ENCODE results near the gene CPLANE2. TPM values are rescaled to one million over a fixed set of nuclear protein-coding genes. Genes with fewer than 3 reads are reported as not detected.

Gene CPLANE2
- total and polyA plus RNA-seq, 2 of the 4 experiments (the other 2 are of a cell fraction), result 3.2 to 5.8 TPM

DNA sequence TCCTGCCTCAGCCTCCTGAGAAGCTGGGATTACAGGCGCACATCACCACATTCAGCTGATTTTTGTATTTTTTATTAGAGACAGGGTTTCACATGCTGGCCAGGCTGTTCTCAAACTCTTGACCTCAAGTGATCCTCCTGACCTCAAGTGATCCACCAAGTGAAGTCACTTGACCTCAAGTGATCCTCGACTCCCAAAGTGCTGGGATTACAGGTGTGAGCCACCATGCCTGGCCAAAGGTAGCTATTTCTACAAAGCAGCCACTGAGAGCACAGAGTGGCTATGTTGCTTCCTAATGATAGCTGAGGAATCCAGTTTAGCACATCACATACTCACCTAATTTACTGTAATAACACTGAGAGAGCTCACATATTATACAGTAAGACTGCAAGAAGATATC lies 44.8 kb upstream of the CPLANE2 start:
- Histone ChIP-seq H4K91ac (ENCODE audit: insufficient read depth, low read depth, low read length) (no peak overlapping the region), H4K8ac (ENCODE audit: low read depth in 2 of 2, low read length in 2 of 2) (no peak overlapping the region), H3K9ac (ENCODE audit: low read depth, low read length) (no peak overlapping the region), H2BK5ac (ENCODE audit: low read depth, low read length, poor library complexity, severe bottlenecking) (no peak overlapping the region), H3K4me1 (ENCODE audit: control insufficient read depth, insufficient read depth, low read length) (no peaks in the 10 kb centered on the region), H3K18ac (ENCODE audit: low read depth, low read length) (no peak overlapping the region), H2BK120ac (ENCODE audit: low read depth, low read length) (no peak overlapping the region), H4K20me1 (ENCODE audit: insufficient read depth, low read length) (no peaks in the 10 kb centered on the region), H2BK15ac (ENCODE audit: low read depth, low read length) (no peak overlapping the region), H4K5ac (ENCODE audit: low read depth, low read length) (no peak overlapping the region), H3K9me1 (ENCODE audit: insufficient read depth, low read length) (peaks cover 5% of the 10 kb centered on the region; the same call in 1 of the 2 replicates), H3K56ac (ENCODE audit: extremely low read depth, insufficient read depth, low read length) (no peak overlapping the region), H3K4me3 (ENCODE audit: insufficient read depth, low read depth, low read length) (no peak overlapping the region), H3K9me3 (ENCODE audit: control insufficient read depth, insufficient read depth, low read length) (no peaks in the 10 kb centered on the region), H3K4me2 (ENCODE audit: low read depth, low read length) (no peak overlapping the region), H3K4ac (ENCODE audit: low read depth, low read length) (no peak overlapping the region), H2AFZ (replicated peaks; ENCODE audit: low read length, poor library complexity) (no peak overlapping the region), H3K23ac (ENCODE audit: low read depth, low read length) (no peak overlapping the region), H2BK20ac (ENCODE audit: low read depth, low read length) (no peak overlapping the region), H3K36me3 (ENCODE audit: control insufficient read depth, insufficient read depth, low read length) (peaks cover 6% of the 10 kb centered on the region), H2AK9ac (replicated peaks; ENCODE audit: low read depth, low read length, poor library complexity) (no peak overlapping the region), H3K27me3 (ENCODE audit: control insufficient read depth, insufficient read depth, low read length) (no peaks in the 10 kb centered on the region), H2AK5ac (ENCODE audit: low read depth, low read length) (no peak overlapping the region), H3K27ac (ENCODE audit: insufficient read depth, low read length) (no peak overlapping the region), H3K14ac (replicated peaks; ENCODE audit: low read depth, low read length) (no peak overlapping the region), H3K79me1 (ENCODE audit: low read depth in 1 of 2, low read length in 2 of 2) (peaks cover 30 to 44% of the 10 kb centered on the region in 2 experiments)
- dilution Hi-C loops (cut with HindIII; ENCODE audit: low sequenced_read_pairs, unreplicated experiment), result no loop called here
- ChIA-PET CTCF (interaction anchor here (0.6 kb wide), 2 partner anchors 81 to 177 kb away, joined by 6 to 7 read pairs; no protein-coding TSS in a partner anchor), POLR2A (ENCODE audit: unreplicated experiment) (no interaction called here)
- intact Hi-C loops (cut with micrococcal nuclease), result no loop called here
- DNase-seq (no peak), ATAC-seq (ENCODE audit: low read depth) (no peak)
- TF ChIP-seq RFX5 (IDR thresholded peaks at IDR 0.05; ENCODE audit: low read depth, low read length) (no peak), CEBPB (IDR thresholded peaks at IDR 0.05; ENCODE audit: low read depth, low read length) (no peak), POLR2A (IDR thresholded peaks at IDR 0.05; ENCODE audit: low read depth, low read length) (no peak), CHD1 (IDR thresholded peaks at IDR 0.05; ENCODE audit: low read depth, low read length) (no peak), MAFK (IDR thresholded peaks at IDR 0.05; ENCODE audit: low read depth, low read length) (no peak), FOS (IDR thresholded peaks at IDR 0.05; ENCODE audit: low read depth, low read length) (no peak), MXI1 (IDR thresholded peaks at IDR 0.05; ENCODE audit: borderline replicate concordance, low read depth, low read length) (no peak), NFE2L2 (IDR thresholded peaks at IDR 0.05; ENCODE audit: low read depth, low read length) (no peak)
- TF ChIP-seq, protein P1, sequence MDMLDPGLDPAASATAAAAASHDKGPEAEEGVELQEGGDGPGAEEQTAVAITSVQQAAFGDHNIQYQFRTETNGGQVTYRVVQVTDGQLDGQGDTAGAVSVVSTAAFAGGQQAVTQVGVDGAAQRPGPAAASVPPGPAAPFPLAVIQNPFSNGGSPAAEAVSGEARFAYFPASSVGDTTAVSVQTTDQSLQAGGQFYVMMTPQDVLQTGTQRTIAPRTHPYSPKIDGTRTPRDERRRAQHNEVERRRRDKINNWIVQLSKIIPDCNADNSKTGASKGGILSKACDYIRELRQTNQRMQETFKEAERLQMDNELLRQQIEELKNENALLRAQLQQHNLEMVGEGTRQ (IDR thresholded peaks at IDR 0.05; ENCODE audit: low read depth, low read length), result no peak
- TF ChIP-seq, protein P2, sequence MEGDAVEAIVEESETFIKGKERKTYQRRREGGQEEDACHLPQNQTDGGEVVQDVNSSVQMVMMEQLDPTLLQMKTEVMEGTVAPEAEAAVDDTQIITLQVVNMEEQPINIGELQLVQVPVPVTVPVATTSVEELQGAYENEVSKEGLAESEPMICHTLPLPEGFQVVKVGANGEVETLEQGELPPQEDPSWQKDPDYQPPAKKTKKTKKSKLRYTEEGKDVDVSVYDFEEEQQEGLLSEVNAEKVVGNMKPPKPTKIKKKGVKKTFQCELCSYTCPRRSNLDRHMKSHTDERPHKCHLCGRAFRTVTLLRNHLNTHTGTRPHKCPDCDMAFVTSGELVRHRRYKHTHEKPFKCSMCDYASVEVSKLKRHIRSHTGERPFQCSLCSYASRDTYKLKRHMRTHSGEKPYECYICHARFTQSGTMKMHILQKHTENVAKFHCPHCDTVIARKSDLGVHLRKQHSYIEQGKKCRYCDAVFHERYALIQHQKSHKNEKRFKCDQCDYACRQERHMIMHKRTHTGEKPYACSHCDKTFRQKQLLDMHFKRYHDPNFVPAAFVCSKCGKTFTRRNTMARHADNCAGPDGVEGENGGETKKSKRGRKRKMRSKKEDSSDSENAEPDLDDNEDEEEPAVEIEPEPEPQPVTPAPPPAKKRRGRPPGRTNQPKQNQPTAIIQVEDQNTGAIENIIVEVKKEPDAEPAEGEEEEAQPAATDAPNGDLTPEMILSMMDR (conservative IDR thresholded peaks at IDR 0.05; ENCODE audit: low read depth, low read length), result no peak
- no TSS peak for BruUV-seq (replicated peaks)
- in situ Hi-C loops (cut with MboI; ENCODE audit: low sequenced_read_pairs), result no loop called here
- WGBS, 2 experiments (ENCODE audit: extremely low coverage in 2 of 2, insufficient read length in 1 of 2), result no CpG with 5 or more reads among the region's 2 CpGs

Data from IMR-90 (cell line).